K562 (cell line): ENCODE measurements around the gene NAP1L1. TPM values are rescaled to one million over a fixed set of nuclear protein-coding genes. Genes with fewer than 3 reads are reported as not detected.

ENCODE experiments used
- ASH1L ChIP-seq: fragments of 450-650 bp; IDR thresholded peaks from 2 replicates; pipeline ENCODE4 v1.6.1; 2018; ENCODE audit warnings: borderline replicate concordance, mild to moderate bottlenecking, low read depth; ENCODE audit not compliant: partially characterized antibody
- ATF1 ChIP-seq, 2 experiments: fragments of 450-650 bp in 1 of 2; IDR thresholded peaks; 2 replicates each; pipeline ENCODE4 v1.6.1; 2016; ENCODE audit warnings: missing compliant biosample characterization in 1 of 2, missing genetic modification characterization in 1 of 2
- CCNT2 ChIP-seq: IDR thresholded peaks from 2 replicates; pipeline ENCODE4 v1.6.1; 2011; ENCODE audit warnings: borderline replicate concordance, low read depth, mild to moderate bottlenecking, moderate library complexity, mixed read lengths, low read length; ENCODE audit not compliant: insufficient read length; ENCODE audit errors: extremely low read depth
- DMBX1 ChIP-seq: fragments of 250-450 bp; sonication (Bioruptor Pico); IDR thresholded peaks from 2 replicates; pipeline ENCODE4 v1.8.0; 2022; ENCODE audit warnings: inconsistent platforms, mild to moderate bottlenecking, moderate library complexity, borderline replicate concordance
- ELF4 ChIP-seq: fragments of 450-650 bp; formaldehyde crosslinking; IDR thresholded peaks from 2 replicates; pipeline ENCODE4 v1.4.0; 2022; ENCODE audit warnings: missing genetic modification characterization
- ETV1 ChIP-seq: fragments of 450-650 bp; conservative IDR thresholded peaks from 2 replicates; pipeline ENCODE4 v1.6.1; 2016; ENCODE audit warnings: missing genetic modification characterization, control low read depth, low read depth, missing compliant biosample characterization
- FOSL1 ChIP-seq: fragments of 200-800 bp; sonication (Bioruptor generic); conservative IDR thresholded peaks from 2 replicates; pipeline ENCODE4 v1.6.1; 2016; ENCODE audit warnings: missing genetic modification characterization, missing compliant biosample characterization
- KHSRP ChIP-seq: fragments of 450-650 bp; IDR thresholded peaks from 2 replicates; pipeline ENCODE4 v1.6.1; 2017
- MEF2A ChIP-seq: IDR thresholded peaks from 2 replicates; pipeline ENCODE4 v1.6.1; 2011; ENCODE audit warnings: low read depth, mild to moderate bottlenecking, low read length, moderate library complexity; ENCODE audit not compliant: control insufficient read depth
- NUFIP1 ChIP-seq: fragments of 450-650 bp; IDR thresholded peaks from 2 replicates; pipeline ENCODE4 v1.6.1; 2018; ENCODE audit not compliant: partially characterized antibody
- PHF20 ChIP-seq: fragments of 450-650 bp; IDR thresholded peaks from 2 replicates; pipeline ENCODE4 v1.6.1; 2018; ENCODE audit not compliant: partially characterized antibody
- POLR2A ChIP-seq: fragments of 450-650 bp; conservative IDR thresholded peaks from 2 replicates; pipeline ENCODE4 v1.6.1; 2016
- PYGO2 ChIP-seq: fragments of 450-650 bp; IDR thresholded peaks from 2 replicates; pipeline ENCODE4 v1.6.1; 2016; ENCODE audit warnings: mild to moderate bottlenecking, missing genetic modification characterization, moderate library complexity, missing compliant biosample characterization
- RBM25 ChIP-seq: fragments of 200-400 bp; formaldehyde crosslinking; IDR thresholded peaks from 2 replicates; pipeline ENCODE4 v1.6.1; 2018; ENCODE audit warnings: low read length, low read depth, moderate library complexity; ENCODE audit not compliant: severe bottlenecking
- RCOR1 ChIP-seq, 2 experiments: IDR thresholded peaks; 2 replicates each; pipeline ENCODE4 v1.6.1; 2012; ENCODE audit warnings: low read depth in 2 of 2, low read length in 2 of 2, borderline replicate concordance in 1 of 2, improper control_type of control experiment in 1 of 2
- SMARCA4 ChIP-seq: fragments of 450-650 bp; IDR thresholded peaks from 2 replicates; pipeline ENCODE4 v1.6.1; 2016
- STAT5A ChIP-seq: IDR thresholded peaks from 2 replicates; pipeline ENCODE4 v1.6.1; 2012; ENCODE audit warnings: low read length, inconsistent platforms, borderline replicate concordance
- TCF7 ChIP-seq: sonication (generic); IDR thresholded peaks from 2 replicates; pipeline ENCODE4 v1.6.1; 2016; ENCODE audit warnings: antibody characterized with exemption, borderline replicate concordance
- TEAD1 ChIP-seq, 2 experiments: fragments of 450-650 bp in 1 of 2; sonication (generic) in 1 of 2; formaldehyde crosslinking; IDR thresholded peaks; 2 replicates each; pipeline versions ENCODE4 v1.4.0 to v1.8.0; 2020 to 2022; ENCODE audit warnings: mild to moderate bottlenecking in 2 of 2, missing genetic modification reagents in 1 of 2
- TGIF2 ChIP-seq: sonication (generic); formaldehyde crosslinking; IDR thresholded peaks from 2 replicates; pipeline ENCODE4 v1.8.1; 2022; ENCODE audit warnings: mild to moderate bottlenecking, missing genetic modification reagents, moderate library complexity
- THRA ChIP-seq: fragments of 450-650 bp; IDR thresholded peaks from 2 replicates; pipeline ENCODE4 v1.6.1; 2017; ENCODE audit warnings: mild to moderate bottlenecking, moderate library complexity
- ZNF311 ChIP-seq: fragments of 250-450 bp; sonication (Bioruptor Pico); IDR thresholded peaks from 2 replicates; pipeline ENCODE4 v1.4.0; 2020; ENCODE audit warnings: mild to moderate bottlenecking, moderate library complexity
- ZNF41 ChIP-seq: fragments of 250-450 bp; sonication (Bioruptor Pico); conservative IDR thresholded peaks from 2 replicates; pipeline ENCODE4 v1.4.0; 2020; ENCODE audit warnings: mild to moderate bottlenecking
- ZNF431 ChIP-seq: sonication (generic); formaldehyde crosslinking; IDR thresholded peaks from 2 replicates; pipeline ENCODE4 v1.8.0; 2022; ENCODE audit warnings: mild to moderate bottlenecking, missing genetic modification reagents
- ZNF444 ChIP-seq: fragments of 250-450 bp; sonication (Bioruptor Pico); IDR thresholded peaks from 2 replicates; pipeline ENCODE4 v1.4.0; 2020; ENCODE audit warnings: mild to moderate bottlenecking, moderate library complexity
- ZNF561 ChIP-seq: fragments of 450-650 bp; formaldehyde crosslinking; conservative IDR thresholded peaks from 2 replicates; pipeline ENCODE4 v1.4.0; 2020; ENCODE audit warnings: mild to moderate bottlenecking, moderate library complexity
- ZNF707 ChIP-seq: fragments of 250-450 bp; sonication (Bioruptor Pico); conservative IDR thresholded peaks from 2 replicates; pipeline ENCODE4 v1.8.0; 2022; ENCODE audit warnings: inconsistent platforms, mild to moderate bottlenecking, moderate library complexity
- ZSCAN32 ChIP-seq: fragments of 450-650 bp; formaldehyde crosslinking; IDR thresholded peaks from 2 replicates; pipeline ENCODE4 v1.4.0; 2020; ENCODE audit warnings: mild to moderate bottlenecking, moderate library complexity
- polyA plus RNA-seq, 8 experiments: library from polyadenylated mRNA; depleted of rRNA in 4 of 8; stranded (reverse) in 5 of 8; unstranded in 3 of 8; fragments of >200 nt; fragmentation: Nextera tagmentation in 2 of 8; fragmentation: Illumina TruSeq in 1 of 8; extraction: Ambion mirVana in 2 of 8; extraction: Trizol in 1 of 8; gene quantifications; 2 replicates each; pipeline versions ENCODE4 v1.2.1 to v1.2.3, GENCODE V29; 2011 to 2014; ENCODE audit warnings: inconsistent platforms in 1 of 8, missing spikeins in 1 of 8
- total RNA-seq, 7 experiments: library from RNA; depleted of rRNA in 6 of 7; stranded (reverse); fragments of >200 nt in 6 of 7; fragmentation: Illumina TruSeq in 2 of 7; extraction: Trizol in 2 of 7; gene quantifications; 2 replicates each; pipeline versions ENCODE4 v1.2.1 to v1.2.3, GENCODE V29; 2011 to 2021; ENCODE audit warnings: low replicate concordance in 1 of 7

Gene NAP1L1
- total and polyA plus RNA-seq, 9 of the 15 experiments (the other 6 are each of a cell fraction or from before 2014, with no cell fraction given) = 287 to 747 (median 450) TPM

- TF ChIP-seq STAT5A = peak; percentile 93
- TF ChIP-seq ZNF444 (CRISPR knock-in tag) = no peak
- peak; percentile 95 for TF ChIP-seq SMARCA4
- no peak for TF ChIP-seq ASH1L
- no peak for TF ChIP-seq TCF7
- no peak for TF ChIP-seq PYGO2 (tag)
- no peak for TF ChIP-seq PHF20
- TF ChIP-seq RCOR1 (IDR thresholded peaks at IDR 0.05; ENCODE audit: borderline replicate concordance in 1 of 2, low read depth in 2 of 2, low read length in 2 of 2) = peak in 1 of 2 experiments; percentile 86; a peak in 2 of 4 replicates
- TF ChIP-seq ELF4 (CRISPR knock-in tag) = no peak
- no peak for TF ChIP-seq TGIF2 (CRISPR knock-in tag)
- peak; percentile 35 for TF ChIP-seq RBM25
- peak in 1 of 2 experiments; percentile 53; a peak in 1 of 4 replicates for TF ChIP-seq TEAD1 (CRISPR knock-in tag; IDR thresholded peaks at IDR 0.05)
- no peak for TF ChIP-seq CCNT2
- TF ChIP-seq POLR2A = peak; percentile 52; the same call in 1 of the 2 replicates
- peak; percentile 57 for TF ChIP-seq ETV1 (tag)
- no peak for TF ChIP-seq ATF1 (CRISPR knock-in tag; IDR thresholded peaks at IDR 0.05)
- 0 out of 2 replicates have a peak, but pooled peaks have one; percentile 10 for TF ChIP-seq ATF1 (tag; IDR thresholded peaks at IDR 0.05)
- TF ChIP-seq DMBX1 (CRISPR knock-in tag) = no peak; the same call in 1 of the 2 replicates
- no peak for TF ChIP-seq ZNF561 (CRISPR knock-in tag)
- TF ChIP-seq ZNF707 (CRISPR knock-in tag) = no peak
- no peak for TF ChIP-seq NUFIP1
- TF ChIP-seq ZNF431 = no peak
- peak; percentile 84; the same call in 1 of the 2 replicates for TF ChIP-seq MEF2A
- peak; percentile 12; the same call in 1 of the 2 replicates for TF ChIP-seq KHSRP
- TF ChIP-seq THRA = no peak
- no peak for TF ChIP-seq ZSCAN32
- no peak for TF ChIP-seq ZNF41 (CRISPR knock-in tag)
- TF ChIP-seq ZNF311 = no peak
- TF ChIP-seq FOSL1 (tag) = peak; percentile 87
These were observed 29.6 kb upstream of the NAP1L1 start (continued) for GRCh38 chr12:76113800-76114757.
